Smooth muscle cell (in vitro differentiated cells): ENCODE measurements around the gene LTF. TPM values are rescaled to one million over a fixed set of nuclear protein-coding genes. Genes with fewer than 3 reads are reported as not detected.

Experiments used
- DNase-seq: peaks from one replicate; lab custom pipeline; 2025; ENCODE audit not compliant: unreplicated experiment; lab: John Stamatoyannopoulos, UW
- H2AFZ ChIP-seq: fragments of 200-600 bp; sonication (generic); 2 replicates; pipeline ENCODE4 v1.6.0; 2016; ENCODE audit warnings: antibody characterized with exemption, low read depth, mild to moderate bottlenecking
- H3F3A ChIP-seq: fragments of 200-600 bp; sonication (generic); 2 replicates; pipeline ENCODE4 v1.6.0; 2017; ENCODE audit warnings: antibody characterized with exemption, low read depth
- H3K27ac ChIP-seq: fragments of 200-600 bp; sonication (generic); 2 replicates; pipeline ENCODE4 v1.5.1; 2016; ENCODE audit warnings: low read depth, mild to moderate bottlenecking
- H3K27me3 ChIP-seq: fragments of 200-600 bp; sonication (generic); 2 replicates; pipeline ENCODE4 v1.6.1; 2016; ENCODE audit warnings: low read depth, mild to moderate bottlenecking
- H3K36me3 ChIP-seq: fragments of 200-600 bp; sonication (generic); 2 replicates; pipeline ENCODE4 v1.5.1; 2016; ENCODE audit warnings: low read depth
- H3K4me1 ChIP-seq: fragments of 200-600 bp; sonication (generic); 2 replicates; pipeline ENCODE4 v1.5.1; 2016; ENCODE audit warnings: low read depth
- H3K4me2 ChIP-seq: fragments of 200-600 bp; sonication (generic); 2 replicates; pipeline ENCODE4 v1.6.0; 2016; ENCODE audit warnings: mild to moderate bottlenecking
- H3K4me3 ChIP-seq: fragments of 200-600 bp; sonication (generic); 2 replicates; pipeline ENCODE4 v1.5.1; 2016; ENCODE audit warnings: mild to moderate bottlenecking
- H3K79me2 ChIP-seq: fragments of 200-600 bp; sonication (generic); 2 replicates; pipeline ENCODE4 v1.6.0; 2016; ENCODE audit warnings: low read depth, mild to moderate bottlenecking
- H3K9ac ChIP-seq: fragments of 200-600 bp; sonication (generic); 2 replicates; pipeline ENCODE4 v1.6.0; 2016; ENCODE audit warnings: low read depth
- H3K9me3 ChIP-seq: fragments of 200-600 bp; sonication (generic); replicated peaks from 2 replicates; pipeline ENCODE4 v1.5.1; 2016; ENCODE audit warnings: low read depth
- H4K20me1 ChIP-seq: fragments of 200-600 bp; sonication (generic); 2 replicates; pipeline ENCODE4 v1.6.0; 2016; ENCODE audit warnings: low read depth
- CTCF ChIP-seq: fragments of 200-600 bp; sonication (generic); IDR thresholded peaks from 2 replicates; pipeline ENCODE4 v1.5.1; 2017; ENCODE audit warnings: borderline replicate concordance, mild to moderate bottlenecking, antibody characterized with exemption; ENCODE audit not compliant: insufficient read depth, poor library complexity, severe bottlenecking
- WGBS: methylation state at CpG from one replicate; pipeline ENCODE4 v1.1.7; 2016; ENCODE audit warnings: low lambda C conversion rate; 5-methylcytosine and 5-hydroxymethylcytosine counted together
- polyA plus RNA-seq: library from polyadenylated mRNA; unstranded; fragments of >200 nt; fragmentation: Nextera tagmentation; extraction: Ambion mirVana; gene quantifications from 2 replicates; pipeline ENCODE4 v1.2.1, GENCODE V29; 2016
- total RNA-seq: library from RNA; depleted of rRNA; stranded (reverse); fragments of >200 nt; gene quantifications from 2 replicates; pipeline ENCODE4 v1.2.3, GENCODE V29; 2014

Gene LTF
- total and polyA plus RNA-seq, 2 experiments from 2014 or later: not detected

- no peaks in the 10 kb centered on the region for H3K36me3 ChIP-seq
- no peaks in the 10 kb centered on the region for H3K79me2 ChIP-seq
- H3K9me3 ChIP-seq: no peaks in the 10 kb centered on the region
- DNase-seq: no peak
- H3K27me3 ChIP-seq: peaks cover 8% of the 10 kb centered on the region
- no peak overlapping the region for H2AFZ ChIP-seq
- H3K27ac ChIP-seq: no peak overlapping the region
- no peak overlapping the region for H3K4me3 ChIP-seq
- H3F3A ChIP-seq: no peaks in the 10 kb centered on the region
- no peak overlapping the region for H3K9ac ChIP-seq
- no peaks in the 10 kb centered on the region for H4K20me1 ChIP-seq
- H3K4me1 ChIP-seq: no peaks in the 10 kb centered on the region
- TF ChIP-seq CTCF: no peak
- H3K4me2 ChIP-seq: no peak overlapping the region
- WGBS: 95% methylated on average over 4 of the region's 4 CpGs
These were observed 6.1 kb upstream of the LTF start for GRCh38 chr3:46470831-46471230.

GRCh38 chr3:46469680-46470357, 5.1 kb upstream of the LTF start:
- no peaks in the 10 kb centered on the region for H3K9me3 ChIP-seq
- H3K36me3 ChIP-seq: no peaks in the 10 kb centered on the region
- no peak overlapping the region for H2AFZ ChIP-seq
- no peaks in the 10 kb centered on the region for H4K20me1 ChIP-seq
- no peaks in the 10 kb centered on the region for H3K79me2 ChIP-seq
- no peak for TF ChIP-seq CTCF
- 85% methylated on average over 3 of the region's 3 CpGs for WGBS
- H3K27me3 ChIP-seq: peaks cover 18% of the 10 kb centered on the region
- no peak overlapping the region for H3K9ac ChIP-seq
- H3F3A ChIP-seq: no peaks in the 10 kb centered on the region
- no peak overlapping the region for H3K4me3 ChIP-seq
- no peaks in the 10 kb centered on the region for H3K4me1 ChIP-seq
- H3K4me2 ChIP-seq: no peak overlapping the region
- H3K27ac ChIP-seq: no peak overlapping the region
- DNase-seq: no peak

- H3F3A ChIP-seq: no peaks in the 10 kb centered on the region
- H2AFZ ChIP-seq: no peak overlapping the region
- H3K4me1 ChIP-seq: no peaks in the 10 kb centered on the region
- peaks cover 26% of the 10 kb centered on the region for H3K27me3 ChIP-seq
- no peak overlapping the region for H3K9ac ChIP-seq
- H4K20me1 ChIP-seq: no peaks in the 10 kb centered on the region
- no peak overlapping the region for H3K4me3 ChIP-seq
- no peak overlapping the region for H3K27ac ChIP-seq
- H3K4me2 ChIP-seq: no peak overlapping the region
- H3K36me3 ChIP-seq: no peaks in the 10 kb centered on the region
- no peak for DNase-seq
- TF ChIP-seq CTCF: no peak
- no peaks in the 10 kb centered on the region for H3K9me3 ChIP-seq
- H3K79me2 ChIP-seq: no peaks in the 10 kb centered on the region
- WGBS: 85% methylated on average over 6 of the region's 6 CpGs
These were observed 4.3 kb upstream of the LTF start for GRCh38 chr3:46468753-46469600.
